ENCODE measurements around the gene USP9X.
"Not testable (repeated sequence)": the region's sequence is repeated elsewhere in the genome, so short reads cannot be mapped to it uniquely, and the experiment has no call there.

The USP9X gene

GRCh38 chrX:41122664-41123257 lies 37.5 kb downstream of the USP9X start:
- Mint-ChIP-seq H3K27ac (no peak overlapping the region), H3K36me3 (ENCODE audit: low read depth) (peaks cover 31% of the 10 kb centered on the region), H3K4me3 (no peak overlapping the region), H3K4me1 (ENCODE audit: low read depth) (peaks cover 28% of the 10 kb centered on the region), H3K27me3 (no peaks in the 10 kb centered on the region), H3K9me3 (no peaks in the 10 kb centered on the region)
- intact Hi-C loops (cut with micrococcal nuclease): no loop called here

GRCh38 chrX:41127477-41128192 lies 42.4 kb downstream of the USP9X start:
- no peaks in the 10 kb centered on the region for H3K9me3 Mint-ChIP-seq
- no peaks in the 10 kb centered on the region for H3K27me3 Mint-ChIP-seq
- H3K4me3 Mint-ChIP-seq: no peak overlapping the region
- H3K4me1 Mint-ChIP-seq (ENCODE audit: low read depth): peaks cover 16% of the 10 kb centered on the region
- peaks cover 56% of the 10 kb centered on the region for H3K36me3 Mint-ChIP-seq (ENCODE audit: low read depth)
- no peak overlapping the region for H3K27ac Mint-ChIP-seq
- intact Hi-C loops (cut with micrococcal nuclease): no loop called here

GRCh38 chrX:41128955-41129354 lies 43.7 kb downstream of the USP9X start:
- Mint-ChIP-seq H3K36me3 (ENCODE audit: low read depth) (peaks cover 56% of the 10 kb centered on the region), H3K27me3 (no peaks in the 10 kb centered on the region), H3K4me1 (ENCODE audit: low read depth) (peaks cover 12% of the 10 kb centered on the region), H3K27ac (no peak overlapping the region), H3K4me3 (no peak overlapping the region), H3K9me3 (no peaks in the 10 kb centered on the region)
- intact Hi-C loops (cut with micrococcal nuclease): no loop called here

GRCh38 chrX:41131766-41132165 lies 46.5 kb downstream of the USP9X start:
- Mint-ChIP-seq H3K9me3 (no peaks in the 10 kb centered on the region), H3K27ac (no peak overlapping the region), H3K36me3 (ENCODE audit: low read depth) (peaks cover 68% of the 10 kb centered on the region), H3K4me1 (ENCODE audit: low read depth) (no peaks in the 10 kb centered on the region), H3K27me3 (no peaks in the 10 kb centered on the region), H3K4me3 (no peak overlapping the region)
- intact Hi-C loops (cut with micrococcal nuclease): loop anchor here (5.0 kb wide), 1 partner anchor 36 kb away; no protein-coding TSS in a partner anchor

- no peak overlapping the region for H3K4me3 Mint-ChIP-seq
- peaks cover 73% of the 10 kb centered on the region for H3K36me3 Mint-ChIP-seq (ENCODE audit: low read depth)
Measured at GRCh38 chrX:41133551-41133950, 48.3 kb downstream of the USP9X start.

GRCh38 chrX:41137589-41137988 lies 52.3 kb downstream of the USP9X start:
- no peaks in the 10 kb centered on the region for H3K9me3 Mint-ChIP-seq
- H3K27me3 Mint-ChIP-seq: no peaks in the 10 kb centered on the region
- H3K4me1 Mint-ChIP-seq (ENCODE audit: low read depth): no peaks in the 10 kb centered on the region
- intact Hi-C loops (cut with micrococcal nuclease): no loop called here
- H3K36me3 Mint-ChIP-seq (ENCODE audit: low read depth): peaks cover 57% of the 10 kb centered on the region
- H3K4me3 Mint-ChIP-seq: no peak overlapping the region
- no peak overlapping the region for H3K27ac Mint-ChIP-seq

More at GRCh38 chrX:41133551-41133950, 48.3 kb downstream of the USP9X start:
- Mint-ChIP-seq H3K27me3 (no peaks in the 10 kb centered on the region), H3K27ac (no peak overlapping the region), H3K9me3 (no peaks in the 10 kb centered on the region), H3K4me1 (ENCODE audit: low read depth) (no peaks in the 10 kb centered on the region)
- intact Hi-C loops (cut with micrococcal nuclease): loop anchor here (5.0 kb wide), 1 partner anchor 34 kb away; no protein-coding TSS in a partner anchor

GRCh38 chrX:41142130-41142910 lies 57.1 kb downstream of the USP9X start:
- Mint-ChIP-seq H3K36me3 (ENCODE audit: low read depth) (peaks cover 43% of the 10 kb centered on the region), H3K27me3 (no peaks in the 10 kb centered on the region), H3K9me3 (no peaks in the 10 kb centered on the region), H3K4me3 (no peak overlapping the region), H3K4me1 (ENCODE audit: low read depth) (no peaks in the 10 kb centered on the region), H3K27ac (no peak overlapping the region)
- intact Hi-C loops (cut with micrococcal nuclease): loop anchor here (10.0 kb wide), 1 partner anchor 468 kb away; no protein-coding TSS in a partner anchor

- Mint-ChIP-seq H3K27ac (no peak overlapping the region), H3K9me3 (no peaks in the 10 kb centered on the region), H3K4me3 (no peak overlapping the region), H3K4me1 (ENCODE audit: low read depth) (no peaks in the 10 kb centered on the region), H3K27me3 (no peaks in the 10 kb centered on the region), H3K36me3 (ENCODE audit: low read depth) (peaks cover 58% of the 10 kb centered on the region)
- intact Hi-C loops (cut with micrococcal nuclease): loop anchor here (10.0 kb wide), 1 partner anchor 470 kb away; no protein-coding TSS in a partner anchor
Measured at GRCh38 chrX:41144873-41145272, 59.6 kb downstream of the USP9X start.

- Mint-ChIP-seq H3K4me3 (no peak overlapping the region), H3K9me3 (no peaks in the 10 kb centered on the region), H3K36me3 (ENCODE audit: low read depth) (peaks cover 58% of the 10 kb centered on the region), H3K27ac (no peak overlapping the region), H3K4me1 (ENCODE audit: low read depth) (no peaks in the 10 kb centered on the region), H3K27me3 (no peaks in the 10 kb centered on the region)
- intact Hi-C loops (cut with micrococcal nuclease): loop anchor here (10.0 kb wide), 1 partner anchor 471 kb away; no protein-coding TSS in a partner anchor
Measured at GRCh38 chrX:41145920-41146608, 60.8 kb downstream of the USP9X start.

GRCh38 chrX:41148553-41148952 lies 63.3 kb downstream of the USP9X start:
- Mint-ChIP-seq H3K4me3 (no peak overlapping the region), H3K27me3 (no peaks in the 10 kb centered on the region), H3K36me3 (ENCODE audit: low read depth) (peaks cover 55% of the 10 kb centered on the region), H3K27ac (no peak overlapping the region), H3K9me3 (no peaks in the 10 kb centered on the region), H3K4me1 (ENCODE audit: low read depth) (no peaks in the 10 kb centered on the region)
- intact Hi-C loops (cut with micrococcal nuclease): loop anchor here (10.0 kb wide), 1 partner anchor 474 kb away; no protein-coding TSS in a partner anchor

- no peak overlapping the region for H3K27ac Mint-ChIP-seq
Measured at GRCh38 chrX:41150043-41150442, 64.8 kb downstream of the USP9X start.

GRCh38 chrX:41151726-41152125 lies 66.5 kb downstream of the USP9X start:
- H3K27ac Mint-ChIP-seq; H3K4me3 Mint-ChIP-seq; H3K27me3 Mint-ChIP-seq; H3K4me1 Mint-ChIP-seq (ENCODE audit: low read depth); H3K9me3 Mint-ChIP-seq: not testable (repeated sequence)
- intact Hi-C loops (cut with micrococcal nuclease): loop anchor here (10.0 kb wide), 1 partner anchor 53 kb away; no protein-coding TSS in a partner anchor
- H3K36me3 Mint-ChIP-seq (ENCODE audit: low read depth): peaks cover 45% of the 10 kb centered on the region

More at GRCh38 chrX:41150043-41150442, 64.8 kb downstream of the USP9X start:
- Mint-ChIP-seq H3K9me3 (no peaks in the 10 kb centered on the region), H3K4me1 (ENCODE audit: low read depth) (no peaks in the 10 kb centered on the region), H3K27me3 (no peaks in the 10 kb centered on the region), H3K4me3 (no peak overlapping the region), H3K36me3 (ENCODE audit: low read depth) (peaks cover 57% of the 10 kb centered on the region)
- intact Hi-C loops (cut with micrococcal nuclease): loop anchor here (10.0 kb wide), 1 partner anchor 55 kb away; no protein-coding TSS in a partner anchor

- intact Hi-C loops (cut with micrococcal nuclease): loop anchor here (10.0 kb wide), 1 partner anchor 53 kb away; no protein-coding TSS in a partner anchor
- no peaks in the 10 kb centered on the region for H3K27me3 Mint-ChIP-seq
- H3K4me1 Mint-ChIP-seq (ENCODE audit: low read depth): no peaks in the 10 kb centered on the region
- H3K4me3 Mint-ChIP-seq: no peak overlapping the region
- no peaks in the 10 kb centered on the region for H3K9me3 Mint-ChIP-seq
- H3K36me3 Mint-ChIP-seq (ENCODE audit: low read depth): peaks cover 45% of the 10 kb centered on the region
- no peak overlapping the region for H3K27ac Mint-ChIP-seq
Measured at GRCh38 chrX:41152221-41152620, 67.0 kb downstream of the USP9X start.
